Measurements from ENCODE around the gene HSD3B7.
A peak's percentile ranks its signal among the peaks of the same experiment; 100 is the strongest.

The HSD3B7 gene

GRCh38 chr16:31025339-31025738 is 40.3 kb downstream of the HSD3B7 start:
- no peak for TF ChIP-seq CTCF (IDR thresholded peaks at IDR 0.05)
- Histone ChIP-seq H3K27ac (no peak overlapping the region), H3K4me3 (no peak overlapping the region), H3K4me1 (no peaks in the 10 kb centered on the region), H3K27me3 (no peaks in the 10 kb centered on the region), H3K9me3 (no peaks in the 10 kb centered on the region), H3K36me3 (no peaks in the 10 kb centered on the region)
- no peak for DNase-seq
- intact Hi-C loops (cut with DNase I; ENCODE audit: low total_unique reads) = no loop called here

GRCh38 chr16:31029272-31029671 is 44.3 kb downstream of the HSD3B7 start:
- intact Hi-C loops (cut with DNase I; ENCODE audit: low total_unique reads) = no loop called here
- Histone ChIP-seq H3K4me1 (peaks cover 0 to 11% (median 2%) of the 10 kb centered on the region in 4 donors), H3K27ac (no peak overlapping the region), H3K4me3 (no peak overlapping the region), H3K36me3 (no peaks in the 10 kb centered on the region), H3K27me3 (no peaks in the 10 kb centered on the region), H3K9me3 (no peaks in the 10 kb centered on the region)
- no peak for DNase-seq
- TF ChIP-seq CTCF (IDR thresholded peaks at IDR 0.05) = no peak

- no peak for DNase-seq
- intact Hi-C loops (cut with DNase I; ENCODE audit: low total_unique reads) = loop anchor here (5.0 kb wide), 1 partner anchor 34 kb away; no protein-coding TSS in a partner anchor
- Histone ChIP-seq H3K9me3 (no peaks in the 10 kb centered on the region), H3K27me3 (no peaks in the 10 kb centered on the region), H3K4me1 (peaks cover 0 to 22% (median 12%) of the 10 kb centered on the region in 4 donors), H3K27ac (no peak overlapping the region), H3K36me3 (peaks cover 0 to 17% (median 14%) of the 10 kb centered on the region in 3 donors), H3K4me3 (no peak overlapping the region)
- no peak for TF ChIP-seq CTCF (IDR thresholded peaks at IDR 0.05)
Measured at GRCh38 chr16:31031276-31031675, 46.3 kb downstream of the HSD3B7 start.

GRCh38 chr16:31032736-31033708 is 48.0 kb downstream of the HSD3B7 start, which contains the start of gene STX4:
Gene STX4 (plus strand): TSS chr16:31033558. CDS start chr16:31033806, 248 bp downstream.
- H3K27ac ChIP-seq = peak within 1 kb of the TSS; percentile 92 to 93
- H3K4me1 ChIP-seq = peaks cover 0 to 22% (median 12%) of the 10 kb centered on the region in 4 donors
- H3K36me3 ChIP-seq = peaks cover 2 to 25% (median 21%) of the 10 kb centered on the region in 3 donors
- peak in 1 of 2 experiments; percentile 5 for TF ChIP-seq CTCF (IDR thresholded peaks at IDR 0.05)
- peak; percentile 97 to 98 for DNase-seq
- intact Hi-C loops (cut with DNase I; ENCODE audit: low total_unique reads) = loop anchor here (5.0 kb wide), 1 partner anchor 36 kb away; no protein-coding TSS in a partner anchor
- H3K4me3 ChIP-seq = peak within 1 kb of the TSS; percentile 83 to 99
- H3K9me3 ChIP-seq = no peaks in the 10 kb centered on the region
- no peaks in the 10 kb centered on the region for H3K27me3 ChIP-seq

GRCh38 chr16:31033709-31034492 is 48.9 kb downstream of the HSD3B7 start:
- H3K36me3 ChIP-seq = peaks cover 11 to 34% (median 30%) of the 10 kb centered on the region in 3 donors
- H3K27ac ChIP-seq = peak overlapping the region; percentile 92 to 93
- intact Hi-C loops (cut with DNase I; ENCODE audit: low total_unique reads) = loop anchor here (2.0 to 5.0 kb wide), 2 partner anchors 37 to 41 kb away; partner anchors contain the start of genes ZNF646 and ZNF668
- H3K27me3 ChIP-seq = no peaks in the 10 kb centered on the region
- no peak for TF ChIP-seq CTCF (IDR thresholded peaks at IDR 0.05)
- H3K4me1 ChIP-seq = peaks cover 0 to 22% (median 12%) of the 10 kb centered on the region in 4 donors
- DNase-seq = peak; percentile 94 to 96
- H3K4me3 ChIP-seq = peak overlapping the region; percentile 83 to 99
- no peaks in the 10 kb centered on the region for H3K9me3 ChIP-seq
